Panc1 (cell line): ENCODE measurements around the gene MAPK14. TPM values are rescaled to one million over a fixed set of nuclear protein-coding genes. Genes with fewer than 3 reads are reported as not detected.

Source experiments
- ATAC-seq: fragments of 200-7000 bp; cut with Tn5 transposase; 2 replicates; pipeline ENCODE4 v1.9.1; 2020; ENCODE audit warnings: mild to moderate bottlenecking, moderate library complexity
- BruUV-seq: library from RNA; stranded (reverse); fragments of 400-500 nt; replicated peaks from 2 replicates; lab custom pipeline; 2021; lab: Mats Ljungman, UMichigan
- CTCF ChIA-PET: fragments of 300-600 bp; sonication (Branson Sonifier 250); formaldehyde crosslinking; loops from one replicate; lab custom pipeline; 2022; ENCODE audit warnings: antibody characterized with exemption; lab: Charles Lee
- POLR2A ChIA-PET: fragments of 300-600 bp; sonication (Branson Sonifier 250); formaldehyde crosslinking; loops from one replicate; lab custom pipeline; 2022; ENCODE audit warnings: antibody characterized with exemption; lab: Charles Lee
- DNase-seq: peaks from one replicate; pipeline ENCODE4 v3.0.0-alpha.2; 2010; ENCODE audit warnings: low read depth, low spot score
- H3K27ac ChIP-seq: 2 replicates; pipeline ENCODE4 v1.5.1; 2011; ENCODE audit warnings: mild to moderate bottlenecking, low read length, inconsistent platforms
- H3K27me3 ChIP-seq: fragments of 200-500 bp; sonication (Bioruptor generic); 2 replicates; pipeline ENCODE4 v1.6.0; 2014; ENCODE audit warnings: low read length, inconsistent platforms; ENCODE audit not compliant: control insufficient read depth, insufficient read depth
- H3K36me3 ChIP-seq: fragments of 200-500 bp; sonication (Bioruptor generic); 2 replicates; pipeline ENCODE4 v1.5.1; 2014; ENCODE audit warnings: inconsistent platforms, mild to moderate bottlenecking, low read length, moderate library complexity; ENCODE audit not compliant: control insufficient read depth, insufficient read depth
- H3K4me1 ChIP-seq: 2 replicates; pipeline ENCODE4 v1.5.1; 2011; ENCODE audit warnings: inconsistent platforms, mild to moderate bottlenecking, low read length, moderate library complexity; ENCODE audit not compliant: control insufficient read depth, insufficient read depth
- H3K4me3 ChIP-seq, 2 experiments: 2 replicates each; pipeline ENCODE4 v1.5.1; 2011 to 2012; ENCODE audit warnings: low read depth in 2 of 2, low read length in 2 of 2, mild to moderate bottlenecking in 2 of 2, inconsistent platforms in 1 of 2, moderate library complexity in 1 of 2
- H3K9me3 ChIP-seq: fragments of 200-500 bp; sonication (Bioruptor generic); 2 replicates; pipeline ENCODE4 v1.5.1; 2014; ENCODE audit warnings: low read depth, mild to moderate bottlenecking, inconsistent platforms, low read length, moderate library complexity; ENCODE audit not compliant: control insufficient read depth, insufficient read depth
- POLR2AphosphoS5 ChIP-seq: IDR thresholded peaks from 2 replicates; pipeline ENCODE4 v1.6.1; 2012; ENCODE audit warnings: mild to moderate bottlenecking, low read depth, low read length, moderate library complexity
- SIN3A ChIP-seq: IDR thresholded peaks from 2 replicates; pipeline ENCODE4 v1.6.1; 2012; ENCODE audit warnings: low read depth, mild to moderate bottlenecking, low read length, moderate library complexity, borderline replicate concordance; ENCODE audit not compliant: insufficient read depth
- TCF7L2 ChIP-seq: IDR thresholded peaks from 2 replicates; pipeline ENCODE4 v1.6.1; 2011; ENCODE audit warnings: mild to moderate bottlenecking, low read depth, low read length, inconsistent platforms
- in situ Hi-C: cut with HindIII; loops from 2 replicates; pipeline ENCODE4 v1.10.0; 2016; ENCODE audit warnings: low sequenced_read_pairs, low pct_unique_long_range_greater_than_20kb
- intact Hi-C: fragments of 100-400 bp; cut with micrococcal nuclease; formaldehyde crosslinking; loops from one replicate; pipeline ENCODE4 v1.10.0; 2022; ENCODE audit not compliant: unreplicated experiment
- total RNA-seq: library from RNA; stranded (reverse); gene quantifications from one replicate; pipeline ENCODE4 v1.2.1, GENCODE V29; 2021; ENCODE audit not compliant: unreplicated experiment
- TF ChIP-seq, protein P1 (sequence below): fragments of 450-650 bp; IDR thresholded peaks from 2 replicates; pipeline ENCODE4 v1.5.1; 2017; ENCODE audit warnings: mild to moderate bottlenecking
- TF ChIP-seq, protein P2 (sequence below), 2 experiments: IDR thresholded peaks; 2 replicates each; pipeline ENCODE4 v1.6.1; 2011 to 2012; ENCODE audit warnings: low read depth in 2 of 2, control low read depth in 1 of 2, low read length in 1 of 2, mild to moderate bottlenecking in 1 of 2, moderate library complexity in 1 of 2; ENCODE audit not compliant: insufficient read depth in 1 of 2

The MAPK14 gene
- total RNA-seq, 1 experiment from 2014 or later: 42.3 TPM

DNA sequence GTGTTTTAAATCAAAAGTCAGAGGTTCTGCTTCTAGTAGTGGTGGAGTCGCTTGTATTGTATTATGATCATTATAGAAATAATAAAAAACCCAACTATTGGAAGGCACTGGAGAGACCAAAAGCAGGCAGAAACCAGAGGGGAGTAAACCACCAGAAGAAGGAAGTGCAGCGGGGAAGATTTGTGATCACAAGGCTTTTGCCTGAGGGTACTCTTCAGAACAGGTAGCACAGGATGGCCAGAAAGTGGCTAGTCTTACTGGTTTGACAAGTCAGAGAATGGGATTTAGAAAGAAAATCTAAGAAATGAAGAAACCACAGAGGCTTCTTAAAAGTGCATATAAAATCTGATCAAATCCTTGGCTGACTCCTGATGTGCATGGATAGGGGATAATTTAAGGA, 126.7 kb downstream of the MAPK14 start:
- ATAC-seq (no peak), DNase-seq (no peak)
- intact Hi-C loops (no loop called here), in situ Hi-C loops (no loop called here)
- ChIA-PET POLR2A (no interaction called here), CTCF (no interaction called here)
- no peaks in the 10 kb centered on the region for H3K36me3 ChIP-seq
- H3K4me3 ChIP-seq: no peak overlapping the region
- no peaks in the 10 kb centered on the region for H3K27me3 ChIP-seq
- BruUV-seq: no TSS peak
- H3K9me3 ChIP-seq: no peaks in the 10 kb centered on the region
- no peak overlapping the region for H3K27ac ChIP-seq
- no peaks in the 10 kb centered on the region for H3K4me1 ChIP-seq
- TF ChIP-seq, protein P1, sequence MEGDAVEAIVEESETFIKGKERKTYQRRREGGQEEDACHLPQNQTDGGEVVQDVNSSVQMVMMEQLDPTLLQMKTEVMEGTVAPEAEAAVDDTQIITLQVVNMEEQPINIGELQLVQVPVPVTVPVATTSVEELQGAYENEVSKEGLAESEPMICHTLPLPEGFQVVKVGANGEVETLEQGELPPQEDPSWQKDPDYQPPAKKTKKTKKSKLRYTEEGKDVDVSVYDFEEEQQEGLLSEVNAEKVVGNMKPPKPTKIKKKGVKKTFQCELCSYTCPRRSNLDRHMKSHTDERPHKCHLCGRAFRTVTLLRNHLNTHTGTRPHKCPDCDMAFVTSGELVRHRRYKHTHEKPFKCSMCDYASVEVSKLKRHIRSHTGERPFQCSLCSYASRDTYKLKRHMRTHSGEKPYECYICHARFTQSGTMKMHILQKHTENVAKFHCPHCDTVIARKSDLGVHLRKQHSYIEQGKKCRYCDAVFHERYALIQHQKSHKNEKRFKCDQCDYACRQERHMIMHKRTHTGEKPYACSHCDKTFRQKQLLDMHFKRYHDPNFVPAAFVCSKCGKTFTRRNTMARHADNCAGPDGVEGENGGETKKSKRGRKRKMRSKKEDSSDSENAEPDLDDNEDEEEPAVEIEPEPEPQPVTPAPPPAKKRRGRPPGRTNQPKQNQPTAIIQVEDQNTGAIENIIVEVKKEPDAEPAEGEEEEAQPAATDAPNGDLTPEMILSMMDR: no peak
- TF ChIP-seq, protein P2, sequence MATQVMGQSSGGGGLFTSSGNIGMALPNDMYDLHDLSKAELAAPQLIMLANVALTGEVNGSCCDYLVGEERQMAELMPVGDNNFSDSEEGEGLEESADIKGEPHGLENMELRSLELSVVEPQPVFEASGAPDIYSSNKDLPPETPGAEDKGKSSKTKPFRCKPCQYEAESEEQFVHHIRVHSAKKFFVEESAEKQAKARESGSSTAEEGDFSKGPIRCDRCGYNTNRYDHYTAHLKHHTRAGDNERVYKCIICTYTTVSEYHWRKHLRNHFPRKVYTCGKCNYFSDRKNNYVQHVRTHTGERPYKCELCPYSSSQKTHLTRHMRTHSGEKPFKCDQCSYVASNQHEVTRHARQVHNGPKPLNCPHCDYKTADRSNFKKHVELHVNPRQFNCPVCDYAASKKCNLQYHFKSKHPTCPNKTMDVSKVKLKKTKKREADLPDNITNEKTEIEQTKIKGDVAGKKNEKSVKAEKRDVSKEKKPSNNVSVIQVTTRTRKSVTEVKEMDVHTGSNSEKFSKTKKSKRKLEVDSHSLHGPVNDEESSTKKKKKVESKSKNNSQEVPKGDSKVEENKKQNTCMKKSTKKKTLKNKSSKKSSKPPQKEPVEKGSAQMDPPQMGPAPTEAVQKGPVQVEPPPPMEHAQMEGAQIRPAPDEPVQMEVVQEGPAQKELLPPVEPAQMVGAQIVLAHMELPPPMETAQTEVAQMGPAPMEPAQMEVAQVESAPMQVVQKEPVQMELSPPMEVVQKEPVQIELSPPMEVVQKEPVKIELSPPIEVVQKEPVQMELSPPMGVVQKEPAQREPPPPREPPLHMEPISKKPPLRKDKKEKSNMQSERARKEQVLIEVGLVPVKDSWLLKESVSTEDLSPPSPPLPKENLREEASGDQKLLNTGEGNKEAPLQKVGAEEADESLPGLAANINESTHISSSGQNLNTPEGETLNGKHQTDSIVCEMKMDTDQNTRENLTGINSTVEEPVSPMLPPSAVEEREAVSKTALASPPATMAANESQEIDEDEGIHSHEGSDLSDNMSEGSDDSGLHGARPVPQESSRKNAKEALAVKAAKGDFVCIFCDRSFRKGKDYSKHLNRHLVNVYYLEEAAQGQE (IDR thresholded peaks at IDR 0.05; ENCODE audit: insufficient read depth in 1 of 2, low read depth in 2 of 2, low read length in 1 of 2): no peak
- TF ChIP-seq TCF7L2 (no peak), POLR2AphosphoS5 (no peak), SIN3A (no peak)

DNA sequence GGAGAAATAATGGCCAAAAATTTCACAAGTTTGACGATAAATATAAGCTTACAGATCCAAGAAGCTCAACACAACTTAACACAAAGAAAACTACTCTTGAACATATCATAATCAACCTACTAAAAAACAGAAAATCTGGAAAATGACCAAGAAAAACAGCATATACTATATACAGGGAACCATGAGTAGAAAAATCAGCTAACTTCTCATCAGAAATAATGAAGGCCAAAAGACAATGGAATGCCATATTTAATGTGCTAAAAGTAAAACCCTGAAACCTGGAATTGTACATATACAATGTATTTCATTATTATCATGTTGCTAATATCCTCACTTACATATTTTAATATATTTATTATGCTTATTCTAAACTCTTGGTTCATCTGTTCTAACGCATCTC, 128.1 kb downstream of the MAPK14 start:
- TF ChIP-seq, protein P2 (IDR thresholded peaks at IDR 0.05; ENCODE audit: insufficient read depth in 1 of 2, low read depth in 2 of 2, low read length in 1 of 2): no peak
- TF ChIP-seq TCF7L2 (no peak), POLR2AphosphoS5 (no peak), SIN3A (no peak)
- TF ChIP-seq, protein P1: no peak
- no peak overlapping the region for H3K27ac ChIP-seq
- CTCF ChIA-PET: no interaction called here
- no peaks in the 10 kb centered on the region for H3K27me3 ChIP-seq
- H3K4me1 ChIP-seq: no peaks in the 10 kb centered on the region
- in situ Hi-C loops (no loop called here), intact Hi-C loops (no loop called here)
- no peak for DNase-seq
- ATAC-seq: no peak
- no TSS peak for BruUV-seq
- H3K36me3 ChIP-seq: no peaks in the 10 kb centered on the region
- no peaks in the 10 kb centered on the region for H3K9me3 ChIP-seq
- POLR2A ChIA-PET: no interaction called here
- no peak overlapping the region for H3K4me3 ChIP-seq
